HG03432 (cell line): ENCODE measurements around the gene ZMYND19.
A peak's percentile ranks its signal among the peaks of the same experiment; 100 is the strongest.
"Not testable (repeated sequence)": the region's sequence is repeated elsewhere in the genome, so short reads cannot be mapped to it uniquely, and the experiment has no call there.

Source experiments
- ATAC-seq: cut with Tn5 transposase; IDR thresholded peaks from one replicate; pipeline ENCODE4 v1.9.1; 2021; ENCODE audit warnings: mild to moderate bottlenecking, moderate library complexity; ENCODE audit not compliant: unreplicated experiment

The ZMYND19 gene

GRCh38 chr9:137564134-137564533, 26.2 kb downstream of the ZMYND19 start:
- no peak for ATAC-seq

- no peak for ATAC-seq
These were observed 32.2 kb downstream of the ZMYND19 start for GRCh38 chr9:137558127-137558526.

GRCh38 chr9:137556069-137556838, 34.1 kb downstream of the ZMYND19 start:
- ATAC-seq, result no peak

GRCh38 chr9:137555179-137555578, 35.1 kb downstream of the ZMYND19 start:
- no peak for ATAC-seq

GRCh38 chr9:137554349-137554748, 36.0 kb downstream of the ZMYND19 start:
- no peak for ATAC-seq

GRCh38 chr9:137553654-137554053, 36.7 kb downstream of the ZMYND19 start:
- not testable (repeated sequence) for ATAC-seq

GRCh38 chr9:137552022-137552768, 38.1 kb downstream of the ZMYND19 start:
- ATAC-seq, result peak; percentile 33

- peak; percentile 87 for ATAC-seq
These were observed 38.9 kb downstream of the ZMYND19 start, which contains the start of gene MRPL41 for GRCh38 chr9:137551264-137552021. Gene MRPL41 (plus strand): TSS chr9:137551879. CDS start chr9:137552082, 203 bp downstream.

GRCh38 chr9:137550958-137551263, 39.4 kb downstream of the ZMYND19 start:
- not testable (repeated sequence) for ATAC-seq

GRCh38 chr9:137550231-137550621, 40.1 kb downstream of the ZMYND19 start, which contains the start of gene PNPLA7:
Gene PNPLA7 (minus strand): TSS chr9:137550402. CDS start chr9:137550197, 205 bp downstream.
- no peak for ATAC-seq

GRCh38 chr9:137547687-137548543, 42.4 kb downstream of the ZMYND19 start:
- no peak for ATAC-seq

GRCh38 chr9:137545123-137545522, 45.2 kb downstream of the ZMYND19 start:
- ATAC-seq, result no peak

GRCh38 chr9:137544176-137544760, 46.0 kb downstream of the ZMYND19 start:
- no peak for ATAC-seq

GRCh38 chr9:137543237-137543963, 46.9 kb downstream of the ZMYND19 start:
- ATAC-seq, result no peak

- ATAC-seq, result no peak
These were observed 47.8 kb downstream of the ZMYND19 start for GRCh38 chr9:137542486-137542885.

- ATAC-seq, result no peak
These were observed 49.8 kb downstream of the ZMYND19 start for GRCh38 chr9:137540536-137540935.

GRCh38 chr9:137538058-137538457, 52.3 kb downstream of the ZMYND19 start:
- ATAC-seq, result no peak

GRCh38 chr9:137536594-137537131, 53.6 kb downstream of the ZMYND19 start:
- ATAC-seq, result not testable (repeated sequence)

- no peak for ATAC-seq
These were observed 55.2 kb downstream of the ZMYND19 start for GRCh38 chr9:137535120-137535428.
